Loucy (cell line): ENCODE results near the gene ZNF480.

Experiments used
- H2AFZ ChIP-seq: fragments of 200-600 bp; sonication (generic); 2 replicates; pipeline ENCODE4 v1.6.0; 2016; ENCODE audit warnings: antibody characterized with exemption, mild to moderate bottlenecking, low read length, moderate library complexity
- H3F3A ChIP-seq: fragments of 200-600 bp; 2 replicates; pipeline ENCODE4 v1.6.0; 2016; ENCODE audit warnings: antibody characterized with exemption, low read depth, mild to moderate bottlenecking
- H3K27me3 ChIP-seq: fragments of 200-600 bp; sonication (generic); 2 replicates; pipeline ENCODE4 v1.6.1; 2014; ENCODE audit warnings: low read length, mild to moderate bottlenecking; ENCODE audit not compliant: insufficient read depth, poor library complexity, severe bottlenecking
- H3K36me3 ChIP-seq: fragments of 200-600 bp; sonication (generic); 2 replicates; pipeline ENCODE4 v1.6.1; 2016; ENCODE audit warnings: low read length; ENCODE audit not compliant: insufficient read depth
- H3K4me1 ChIP-seq: fragments of 200-600 bp; sonication (generic); 2 replicates; pipeline ENCODE4 v1.5.1; 2014; ENCODE audit warnings: low read length, mild to moderate bottlenecking; ENCODE audit not compliant: insufficient read depth, poor library complexity, severe bottlenecking
- H3K4me2 ChIP-seq: fragments of 200-600 bp; sonication (generic); 2 replicates; pipeline ENCODE4 v1.6.0; 2014; ENCODE audit warnings: antibody characterized with exemption, low read length, low read depth, mild to moderate bottlenecking; ENCODE audit not compliant: poor library complexity, severe bottlenecking
- H3K4me3 ChIP-seq: fragments of 200-600 bp; sonication (generic); 2 replicates; pipeline ENCODE4 v1.5.1; 2014; ENCODE audit warnings: low read length, mild to moderate bottlenecking, mixed read lengths; ENCODE audit not compliant: poor library complexity, severe bottlenecking
- H3K79me2 ChIP-seq: fragments of 200-600 bp; sonication (generic); 2 replicates; pipeline ENCODE4 v1.6.1; 2014; ENCODE audit warnings: low read length; ENCODE audit not compliant: insufficient read depth
- H3K9ac ChIP-seq: fragments of 200-600 bp; sonication (generic); 2 replicates; pipeline ENCODE4 v1.6.0; 2014; ENCODE audit warnings: mild to moderate bottlenecking, low read depth, low read length, moderate library complexity; ENCODE audit not compliant: poor library complexity, severe bottlenecking
- H3K9me2 ChIP-seq: fragments of 200-600 bp; sonication (generic); replicated peaks from 2 replicates; pipeline ENCODE4 v1.6.1; 2016; ENCODE audit warnings: low read depth, low read length, mixed read lengths
- H3K9me3 ChIP-seq: fragments of 200-600 bp; sonication (generic); 2 replicates; pipeline ENCODE4 v1.6.1; 2014; ENCODE audit warnings: mild to moderate bottlenecking, antibody characterized with exemption, low read length, low read depth; ENCODE audit not compliant: insufficient read depth
- H4K20me1 ChIP-seq: fragments of 200-600 bp; sonication (generic); 2 replicates; pipeline ENCODE4 v1.6.0; 2014; ENCODE audit warnings: antibody characterized with exemption, low read length, mild to moderate bottlenecking; ENCODE audit not compliant: insufficient read depth, poor library complexity, severe bottlenecking
- CTCF ChIP-seq: fragments of 200-600 bp; sonication (generic); conservative IDR thresholded peaks from 2 replicates; pipeline ENCODE4 v1.5.1; 2014; ENCODE audit warnings: mild to moderate bottlenecking, antibody characterized with exemption, low read length
- EZH2phosphoT487 ChIP-seq: fragments of 200-600 bp; IDR thresholded peaks from 2 replicates; pipeline ENCODE4 v1.6.1; 2018; ENCODE audit warnings: antibody characterized with exemption, mild to moderate bottlenecking, moderate library complexity, borderline replicate concordance

Gene ZNF480

DNA sequence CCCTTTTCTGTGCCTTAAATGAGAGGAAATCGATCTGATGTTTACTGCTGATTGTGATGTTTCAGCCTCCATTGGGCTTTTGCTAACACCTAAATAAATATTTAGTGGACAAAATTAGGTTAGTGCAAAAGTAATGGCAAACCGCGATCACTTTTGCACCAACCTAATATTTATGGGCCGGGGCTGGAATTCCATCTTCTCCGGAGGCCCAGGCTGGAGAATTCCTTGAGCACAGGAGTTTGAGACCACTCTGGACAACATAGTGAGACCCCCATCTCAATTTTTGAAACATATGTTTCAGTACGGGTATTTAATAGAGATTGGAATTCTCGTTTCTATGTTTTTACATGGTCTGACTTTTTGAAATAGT is 73.4 kb downstream of the ZNF480 start:
- H3F3A ChIP-seq: no peaks in the 10 kb centered on the region
- H3K9ac ChIP-seq: no peak overlapping the region
- no peaks in the 10 kb centered on the region for H4K20me1 ChIP-seq
- H3K27me3 ChIP-seq: no peaks in the 10 kb centered on the region
- H3K9me2 ChIP-seq: no peaks in the 10 kb centered on the region
- H3K4me3 ChIP-seq: no peak overlapping the region
- H3K79me2 ChIP-seq: no peaks in the 10 kb centered on the region
- no peak overlapping the region for H2AFZ ChIP-seq
- peaks cover 17% of the 10 kb centered on the region; the same call in 1 of the 2 replicates for H3K9me3 ChIP-seq
- no peaks in the 10 kb centered on the region for H3K4me1 ChIP-seq
- peaks cover 11% of the 10 kb centered on the region for H3K36me3 ChIP-seq
- TF ChIP-seq EZH2phosphoT487 (no peak), CTCF (no peak)
- H3K4me2 ChIP-seq: no peak overlapping the region
